ENCODE measurements around the gene TGFA.

GRCh38 chr2:70553584-70554337, at the start of gene TGFA:
- TF ChIP-seq EZH2 (IDR thresholded peaks at IDR 0.05; ENCODE audit: insufficient read depth, poor library complexity, severe bottlenecking) (no peak), EZH2phosphoT487 (IDR thresholded peaks at IDR 0.05; ENCODE audit: insufficient read depth, low read depth) (peak; percentile 42; the same call in 1 of the 2 replicates)
